OCI-LY7 (cell line): Measurements from ENCODE around the gene SLC26A11.

Experiments
- CTCF ChIP-seq: fragments of 200-600 bp; sonication (generic); conservative IDR thresholded peaks from 2 replicates; pipeline ENCODE4 v1.5.1; 2014; ENCODE audit warnings: mild to moderate bottlenecking, antibody characterized with exemption, low read length, moderate library complexity, mixed read lengths
- EZH2phosphoT487 ChIP-seq: fragments of 200-600 bp; sonication (generic); IDR thresholded peaks from 2 replicates; pipeline ENCODE4 v1.6.1; 2018; ENCODE audit warnings: low read depth, borderline replicate concordance, mild to moderate bottlenecking, mixed run types, antibody characterized with exemption, low read length, moderate library complexity, mixed read lengths

- TF ChIP-seq CTCF: no peak
- no peak for TF ChIP-seq EZH2phosphoT487
These were observed 7.1 kb upstream of the SLC26A11 start for GRCh38 chr17:80212962-80213642.
